ENCODE measurements around the gene JAZF1.

Gene JAZF1

GRCh38 chr7:28106321-28106829, 74.2 kb downstream of the JAZF1 start:
- no peak for DNase-seq (ENCODE audit: low read depth, low spot score)

- no peak for DNase-seq (ENCODE audit: low read depth, low spot score)
These were observed 75.4 kb downstream of the JAZF1 start for GRCh38 chr7:28105234-28105633.

GRCh38 chr7:28104811-28105210, 75.8 kb downstream of the JAZF1 start:
- DNase-seq (ENCODE audit: low read depth, low spot score), result no peak

GRCh38 chr7:28104041-28104541, 76.5 kb downstream of the JAZF1 start:
- DNase-seq (ENCODE audit: low read depth, low spot score), result no peak

- DNase-seq (ENCODE audit: low read depth, low spot score), result no peak
These were observed 77.8 kb downstream of the JAZF1 start for GRCh38 chr7:28102797-28103196.

GRCh38 chr7:28096713-28097112, 83.9 kb downstream of the JAZF1 start:
- no peak for DNase-seq (ENCODE audit: low read depth, low spot score)

- DNase-seq (ENCODE audit: low read depth, low spot score), result no peak
These were observed 85.4 kb downstream of the JAZF1 start for GRCh38 chr7:28095231-28095630.

- peak; percentile 74 for DNase-seq (ENCODE audit: low read depth, low spot score)
These were observed 86.9 kb downstream of the JAZF1 start for GRCh38 chr7:28093623-28094232.

- DNase-seq (ENCODE audit: low read depth, low spot score), result no peak
These were observed 89.4 kb downstream of the JAZF1 start for GRCh38 chr7:28091190-28091589.

GRCh38 chr7:28088901-28089714, 91.5 kb downstream of the JAZF1 start:
- DNase-seq (ENCODE audit: low read depth, low spot score), result no peak

GRCh38 chr7:28088032-28088431, 92.6 kb downstream of the JAZF1 start:
- no peak for DNase-seq (ENCODE audit: low read depth, low spot score)

- DNase-seq (ENCODE audit: low read depth, low spot score), result no peak
These were observed 94.4 kb downstream of the JAZF1 start for GRCh38 chr7:28086198-28086597.

GRCh38 chr7:28083998-28084985, 96.3 kb downstream of the JAZF1 start:
- DNase-seq (ENCODE audit: low read depth, low spot score), result no peak

GRCh38 chr7:28083164-28083997, 97.2 kb downstream of the JAZF1 start:
- no peak for DNase-seq (ENCODE audit: low read depth, low spot score)

GRCh38 chr7:28082071-28082470, 98.5 kb downstream of the JAZF1 start:
- no peak for DNase-seq (ENCODE audit: low read depth, low spot score)

- DNase-seq (ENCODE audit: low read depth, low spot score), result no peak
These were observed 99.6 kb downstream of the JAZF1 start for GRCh38 chr7:28081016-28081415.

- DNase-seq (ENCODE audit: low read depth, low spot score), result no peak
These were observed 102.3 kb downstream of the JAZF1 start for GRCh38 chr7:28078036-28078901.

- DNase-seq (ENCODE audit: low read depth, low spot score), result no peak
These were observed 103.0 kb downstream of the JAZF1 start for GRCh38 chr7:28077616-28078015.

- DNase-seq (ENCODE audit: low read depth, low spot score), result no peak
These were observed 104.0 kb downstream of the JAZF1 start for GRCh38 chr7:28076423-28077200.

All from iPS DF 19.7 (cell line).